Stomach (tissue), 9 donors: ENCODE measurements around the gene GRIA1. TPM values are rescaled to one million over a fixed set of nuclear protein-coding genes. Genes with fewer than 3 reads are reported as not detected.

Source experiments
- DNase-seq, 2 donors: peaks; one replicate each; pipeline versions ENCODE4 v3.0.0 to v3.0.0-alpha.2; 2013 to 2019
- H3K27ac ChIP-seq, 5 donors: fragments of 200-600 bp in 4 of 5; sonication (generic) in 4 of 5; one replicate each; pipeline ENCODE4 v1.5.1; 2013 to 2019; ENCODE audit warnings: mild to moderate bottlenecking in 1 of 5, moderate library complexity in 1 of 5
- H3K27me3 ChIP-seq, 3 donors: fragments of 200-600 bp; sonication (generic); one replicate each; pipeline ENCODE4 v1.5.1; 2017 to 2019; ENCODE audit warnings: mixed run types in 1 of 3
- H3K36me3 ChIP-seq, 4 donors: fragments of 200-600 bp; sonication (generic); 1 replicate in 3 of 4; 2 replicates in 1 of 4; pipeline ENCODE4 v1.5.1; 2016 to 2019
- H3K4me1 ChIP-seq, 4 donors: fragments of 200-600 bp; sonication (generic); one replicate each; pipeline ENCODE4 v1.5.1; 2016 to 2019
- H3K4me3 ChIP-seq, 4 donors: fragments of 200-600 bp; sonication (generic) in 3 of 4; one replicate each; pipeline ENCODE4 v1.5.1; 2016 to 2019; ENCODE audit warnings: mild to moderate bottlenecking in 1 of 4
- H3K9me3 ChIP-seq, 4 donors: fragments of 200-600 bp; sonication (generic); one replicate each; pipeline ENCODE4 v1.5.1; 2016 to 2019
- CTCF ChIP-seq, 7 experiments: fragments of 450-650 bp in 4 of 7; fragments of 200-600 bp in 3 of 7; sonication (generic) in 3 of 7; IDR thresholded peaks; one replicate each; pipeline ENCODE4 v1.5.1; 2016 to 2019; ENCODE audit warnings: antibody characterized with exemption in 7 of 7, control low read depth in 2 of 7, mild to moderate bottlenecking in 1 of 7
- EP300 ChIP-seq: sonication (generic); formaldehyde crosslinking; IDR thresholded peaks from one replicate; pipeline ENCODE4 v1.6.1; 2017; ENCODE audit warnings: antibody characterized with exemption
- POLR2A ChIP-seq, 4 donors: fragments of 450-650 bp; IDR thresholded peaks; one replicate each; pipeline ENCODE4 v1.6.1; 2016; ENCODE audit warnings: antibody characterized with exemption in 4 of 4, control low read depth in 2 of 4, mild to moderate bottlenecking in 1 of 4, moderate library complexity in 1 of 4
- POLR2AphosphoS5 ChIP-seq, 3 donors: sonication (generic); formaldehyde crosslinking; IDR thresholded peaks; one replicate each; pipeline ENCODE4 v1.6.1; 2016; ENCODE audit warnings: antibody characterized with exemption in 3 of 3
- WGBS, 5 donors: extraction: QIAGEN DNeasy Blood & Tissue Kit in 3 of 5; methylation state at CpG; one replicate each; pipeline versions ENCODE4 v1.1.5 to v1.1.7; 2013 to 2018; 5-methylcytosine and 5-hydroxymethylcytosine counted together
- intact Hi-C: fragments of 100-400 bp; cut with DNase I; formaldehyde crosslinking; loops from one replicate; pipeline ENCODE4 v1.15.1; 2023; ENCODE audit warnings: low total_unique reads
- polyA plus RNA-seq, 3 donors: library from polyadenylated mRNA; stranded (reverse); fragments of 200-250 nt; gene quantifications; one replicate each; pipeline ENCODE4 v1.2.3, GENCODE V29; 2013
- total RNA-seq, 5 donors: library from RNA; depleted of rRNA; stranded (reverse); fragments of >200 nt; gene quantifications; one replicate each; pipeline versions ENCODE4 v1.1.0 to v1.2.3, GENCODE V29; 2014 to 2016
- donor health status: healthy with polysubstance abuse.
- donor health status: Bipolar disorder and iron deficiency.
- donor health status: healthy.

GRIA1 gene
- total and polyA plus RNA-seq, 8 donors = 0.03 to 2.6 (median 0.29) TPM; not detected in 3

- WGBS, 5 donors = 50 to 69% (median 61%) methylated on average over 3 to 4 of the region's 4 CpGs
- Histone ChIP-seq H3K4me1 (no peaks in the 10 kb centered on the region), H3K36me3 (no peaks in the 10 kb centered on the region), H3K9me3 (no peaks in the 10 kb centered on the region), H3K27ac (no peak overlapping the region), H3K4me3 (no peak overlapping the region), H3K27me3 (no peaks in the 10 kb centered on the region)
- no peak for DNase-seq
- TF ChIP-seq CTCF (IDR thresholded peaks at IDR 0.05) (no peak), POLR2AphosphoS5 (IDR thresholded peaks at IDR 0.05) (no peak), EP300 (no peak), POLR2A (IDR thresholded peaks at IDR 0.05) (no peak)
- intact Hi-C loops = no loop called here
These were observed 259.5 kb downstream of the GRIA1 start for GRCh38 chr5:153749960-153750359.

- WGBS, 5 donors = 82 to 90% (median 85%) methylated on average over 3 of the region's 3 CpGs
- H3K27ac ChIP-seq = no peak overlapping the region
- intact Hi-C loops = no loop called here
- TF ChIP-seq POLR2AphosphoS5 (IDR thresholded peaks at IDR 0.05) = no peak
- no peak overlapping the region for H3K4me3 ChIP-seq
- peaks cover 0 to 6% (median 4%) of the 10 kb centered on the region in 4 donors for H3K9me3 ChIP-seq
- DNase-seq = no peak
- H3K36me3 ChIP-seq = no peaks in the 10 kb centered on the region
- no peaks in the 10 kb centered on the region for H3K27me3 ChIP-seq
- H3K4me1 ChIP-seq = no peaks in the 10 kb centered on the region
These were observed 260.8 kb downstream of the GRIA1 start for GRCh38 chr5:153751251-153751650.

- no peak for DNase-seq
- Histone ChIP-seq H3K27me3 (no peaks in the 10 kb centered on the region), H3K9me3 (peaks cover 0 to 18% (median 13%) of the 10 kb centered on the region in 4 donors), H3K4me1 (no peaks in the 10 kb centered on the region), H3K4me3 (no peak overlapping the region), H3K36me3 (no peaks in the 10 kb centered on the region), H3K27ac (no peak overlapping the region)
- intact Hi-C loops = no loop called here
- TF ChIP-seq POLR2A (IDR thresholded peaks at IDR 0.05) = no peak
- no peak for TF ChIP-seq EP300
- TF ChIP-seq POLR2AphosphoS5 (IDR thresholded peaks at IDR 0.05) = no peak
- no peak for TF ChIP-seq CTCF (IDR thresholded peaks at IDR 0.05)
These were observed 262.4 kb downstream of the GRIA1 start for GRCh38 chr5:153752890-153753289.

GRCh38 chr5:153753645-153754432 lies 263.4 kb downstream of the GRIA1 start:
- Histone ChIP-seq H3K4me1 (no peaks in the 10 kb centered on the region), H3K36me3 (no peaks in the 10 kb centered on the region), H3K4me3 (no peak overlapping the region), H3K27me3 (no peaks in the 10 kb centered on the region), H3K27ac (no peak overlapping the region), H3K9me3 (peaks cover 0 to 18% (median 13%) of the 10 kb centered on the region in 4 donors)
- intact Hi-C loops = no loop called here
- no peak for TF ChIP-seq EP300
- TF ChIP-seq POLR2A (IDR thresholded peaks at IDR 0.05) = no peak
- no peak for TF ChIP-seq POLR2AphosphoS5 (IDR thresholded peaks at IDR 0.05)
- no peak for TF ChIP-seq CTCF (IDR thresholded peaks at IDR 0.05)
- 68 to 75% (median 72%) methylated on average over 4 of the region's 4 CpGs for WGBS, 5 donors
- no peak for DNase-seq

- intact Hi-C loops = no loop called here
These were observed 265.5 kb downstream of the GRIA1 start for GRCh38 chr5:153755913-153756500.

More at GRCh38 chr5:153755913-153756500, 265.5 kb downstream of the GRIA1 start:
- WGBS, 5 donors = 67 to 88% (median 71%) methylated on average over 1 of the region's 1 CpG
- no peak for DNase-seq
- no peak overlapping the region for H3K4me3 ChIP-seq
- TF ChIP-seq EP300 = no peak
- TF ChIP-seq POLR2AphosphoS5 (IDR thresholded peaks at IDR 0.05) = no peak
- TF ChIP-seq CTCF (IDR thresholded peaks at IDR 0.05) = no peak
- TF ChIP-seq POLR2A (IDR thresholded peaks at IDR 0.05) = no peak
- peaks cover 0 to 18% (median 13%) of the 10 kb centered on the region in 4 donors for H3K9me3 ChIP-seq
- no peak overlapping the region for H3K27ac ChIP-seq
- H3K4me1 ChIP-seq = no peaks in the 10 kb centered on the region
- no peaks in the 10 kb centered on the region for H3K27me3 ChIP-seq
- no peaks in the 10 kb centered on the region for H3K36me3 ChIP-seq
